DMS114 treated with DMSO at 0.1 percent for 48 hours (cell line): ENCODE measurements around the gene LSAMP.

Source experiments
- DNase-seq: peaks from one replicate; lab custom pipeline; 2025; ENCODE audit not compliant: unreplicated experiment; lab: John Stamatoyannopoulos, UW

Gene LSAMP

DNA sequence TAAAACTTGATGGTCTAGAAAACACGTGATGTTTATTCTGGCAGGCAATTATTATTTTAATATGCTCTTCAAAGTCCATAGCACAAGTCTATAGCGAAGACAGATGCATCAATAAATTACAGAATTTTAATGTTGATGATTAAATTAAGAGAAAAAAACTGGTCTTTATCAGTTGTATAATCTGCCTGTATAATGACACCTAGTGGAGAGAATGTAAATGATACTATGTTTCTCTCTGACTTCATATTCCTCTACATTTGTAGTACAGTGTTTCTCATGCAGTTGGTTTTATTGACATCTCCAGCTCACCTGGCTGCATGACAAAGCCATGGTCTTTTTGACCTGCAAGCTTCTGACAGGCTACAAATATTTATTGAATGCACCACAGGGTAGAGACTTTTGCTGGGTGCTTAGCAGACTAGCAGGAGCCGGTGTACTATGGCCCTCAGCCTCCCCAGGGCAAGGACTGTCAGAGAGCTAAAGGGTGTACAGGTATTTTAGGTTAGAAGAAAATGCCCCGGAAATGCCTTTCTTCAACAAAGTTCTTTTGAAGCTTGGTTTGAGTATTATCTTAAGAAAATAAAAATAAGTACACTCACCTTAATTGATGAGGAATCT is 532.1 kb downstream of the LSAMP start:
- no peak for DNase-seq

DNA sequence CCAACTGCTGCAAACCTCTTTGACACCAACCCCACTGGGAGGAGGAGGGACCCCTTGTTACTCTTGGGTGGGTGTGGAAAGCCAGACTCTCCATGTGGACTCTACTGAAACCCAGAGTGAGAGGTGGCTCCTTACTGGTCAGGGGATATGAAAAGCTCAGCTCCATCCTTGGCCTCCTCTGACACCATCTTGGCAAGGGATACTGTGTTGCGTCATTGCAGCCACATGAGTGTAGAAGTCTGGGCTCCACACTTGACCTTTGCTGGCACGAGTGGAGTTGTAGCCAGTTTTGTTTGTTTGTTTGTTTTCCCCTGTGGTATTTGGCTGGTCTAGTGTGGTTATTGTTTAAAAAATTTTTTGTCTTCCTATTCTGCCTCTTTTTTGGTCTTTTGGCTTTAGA is 532.9 kb downstream of the LSAMP start:
- no peak for DNase-seq

DNA sequence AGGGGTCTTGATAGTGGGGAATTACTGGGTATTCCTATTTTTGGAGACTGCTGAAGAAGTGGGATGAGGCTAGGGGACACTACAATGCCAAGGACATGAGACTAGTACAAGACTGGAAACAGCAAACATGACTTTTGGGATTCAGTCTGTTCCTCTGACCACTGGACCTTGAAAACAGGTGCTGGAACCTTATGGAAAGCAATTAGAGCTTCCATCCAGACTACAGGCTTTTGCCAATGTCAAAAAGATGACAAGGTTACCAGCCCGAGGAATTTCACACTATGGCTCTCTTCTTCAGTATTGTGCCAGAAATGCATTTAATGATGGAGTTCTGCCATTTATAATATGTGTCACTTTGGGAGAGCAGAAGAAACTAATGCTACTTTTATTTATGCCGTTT is 539.4 kb downstream of the LSAMP start:
- no peak for DNase-seq

DNA sequence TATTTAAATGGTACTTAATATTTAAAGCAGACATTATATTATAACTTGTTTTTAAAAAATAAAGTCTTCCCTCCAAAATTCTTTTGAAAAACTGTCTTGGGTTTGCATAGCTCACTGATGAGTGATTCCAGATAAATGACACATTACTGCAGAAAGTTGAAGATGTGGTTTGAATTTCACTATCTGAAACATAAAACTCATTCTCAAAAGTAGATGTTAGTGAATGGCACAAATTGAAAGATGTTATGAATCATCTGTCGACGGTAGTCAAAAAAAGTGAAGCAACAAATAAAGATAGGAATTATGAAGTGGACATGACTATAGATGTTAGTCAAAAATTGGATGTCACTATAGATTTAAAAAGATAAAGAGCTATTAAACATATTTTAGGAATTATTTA is 541.4 kb downstream of the LSAMP start:
- no peak for DNase-seq

DNA sequence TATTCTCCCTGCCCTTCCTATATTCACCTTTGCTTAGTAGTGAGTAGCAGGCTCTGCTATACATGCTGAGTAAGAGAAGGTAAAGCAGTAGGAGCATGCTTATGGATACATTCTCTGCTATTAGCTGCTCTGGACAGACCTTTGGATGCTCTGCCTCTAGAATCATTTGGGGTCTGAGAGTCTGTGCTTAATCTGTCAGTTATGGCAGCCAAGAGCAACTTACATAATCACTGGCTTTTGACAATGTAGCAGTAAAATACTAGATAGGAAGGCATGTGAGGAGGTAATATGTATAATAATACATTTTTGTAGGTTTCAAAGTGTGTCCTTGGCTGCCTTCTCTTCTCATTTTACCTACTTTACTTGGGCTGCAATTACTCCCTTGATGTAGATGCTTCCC is 544.3 kb downstream of the LSAMP start:
- no peak for DNase-seq

DNA sequence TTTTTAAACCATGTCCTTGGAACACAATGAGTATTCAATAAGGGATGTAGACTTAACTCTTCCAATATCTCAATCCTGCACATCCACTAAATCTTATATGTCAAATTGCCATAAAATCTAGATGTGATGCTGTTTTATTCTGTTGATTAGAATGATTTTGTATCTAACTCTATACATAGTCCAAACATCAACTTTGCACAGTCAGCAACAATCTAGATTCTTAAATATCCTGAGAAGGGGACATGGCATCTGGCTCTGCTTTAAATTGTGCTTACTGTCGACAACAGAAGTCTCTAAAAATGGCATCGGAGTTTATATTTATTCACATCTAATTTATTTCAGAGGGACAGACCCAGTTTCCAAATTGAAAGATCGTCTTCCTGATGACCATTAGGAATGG is 545.8 kb downstream of the LSAMP start:
- DNase-seq: no peak

DNA sequence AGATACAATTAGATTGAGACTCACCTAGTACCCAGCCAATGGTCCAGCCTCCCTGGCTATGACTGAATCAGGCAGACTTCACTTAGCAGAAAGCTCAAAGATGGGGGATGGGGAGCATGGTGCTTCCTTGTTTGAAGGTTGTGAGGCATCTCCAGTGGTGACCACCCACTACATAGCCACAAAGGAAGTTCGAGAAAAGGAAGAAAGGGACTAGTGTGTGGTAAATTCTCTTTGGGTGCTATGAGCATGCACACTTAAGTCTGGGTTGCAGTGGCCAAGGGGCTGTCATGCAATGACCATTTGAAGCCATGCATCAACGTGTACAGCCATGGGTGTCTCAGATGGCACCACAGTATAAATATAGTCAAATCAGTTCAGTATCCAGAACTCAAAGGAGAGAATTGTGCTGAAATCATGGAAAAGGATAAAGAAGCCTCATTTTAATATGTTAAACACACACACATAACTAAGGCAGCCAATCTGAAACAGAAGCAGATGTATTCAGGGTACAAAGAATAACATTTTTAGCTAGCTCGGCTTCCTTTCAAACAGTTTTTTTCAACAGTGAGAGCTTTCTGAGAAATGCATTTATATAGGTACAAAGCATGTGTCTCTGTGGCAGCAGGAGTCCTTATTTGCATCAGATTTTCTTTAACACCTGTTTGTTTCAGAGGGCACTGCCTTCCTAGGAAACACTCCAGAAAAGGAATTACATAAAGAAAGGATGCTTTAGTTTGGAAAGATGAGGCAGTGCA is 546.5 kb downstream of the LSAMP start:
- no peak for DNase-seq

DNA sequence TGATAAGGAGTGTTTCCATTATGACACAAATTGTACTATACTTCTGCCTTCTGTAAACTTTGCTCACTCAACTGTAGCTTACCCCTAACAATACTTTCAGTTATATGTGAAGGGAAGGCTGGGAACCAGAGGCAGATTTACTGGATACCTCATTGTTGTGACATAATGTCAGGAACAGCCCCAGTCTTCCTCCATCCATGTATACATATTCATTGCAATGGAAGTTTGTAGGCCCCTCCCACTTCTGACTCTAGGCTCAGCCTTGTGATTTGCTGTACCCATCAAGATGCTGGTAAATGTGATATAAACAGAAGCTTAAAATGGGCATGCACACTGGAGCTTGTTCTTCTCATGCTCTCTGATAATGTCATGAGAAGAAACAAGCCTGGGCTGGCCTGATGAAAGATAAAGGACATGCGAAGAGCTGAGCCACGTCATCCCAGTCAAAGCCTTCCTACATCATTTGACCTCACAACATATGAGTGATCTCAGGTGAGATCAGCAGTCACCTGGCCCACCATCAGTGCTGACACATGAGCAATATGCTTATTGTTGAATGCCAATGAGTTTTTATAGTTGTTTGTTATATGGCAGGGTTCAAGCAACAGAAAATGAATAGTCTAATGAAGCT is 554.2 kb downstream of the LSAMP start:
- DNase-seq: no peak

DNA sequence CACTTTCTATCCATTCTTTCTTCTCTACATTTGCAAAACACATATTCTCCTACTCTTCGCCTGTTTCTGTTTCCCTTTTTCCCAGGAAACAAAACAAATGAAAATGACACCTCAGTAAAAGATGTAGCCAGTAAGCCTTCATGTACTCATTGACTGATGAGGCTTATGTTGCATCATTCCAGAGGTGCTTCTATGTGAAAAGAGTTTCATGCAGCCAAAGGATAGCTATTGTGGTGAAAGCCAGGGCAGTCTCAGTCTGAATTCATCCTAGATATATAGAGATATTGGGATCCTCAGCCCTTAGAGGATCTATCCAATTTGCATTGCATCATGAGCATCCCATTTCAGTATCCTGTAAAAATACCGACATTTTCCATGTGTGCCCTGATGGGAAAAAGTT is 554.7 kb downstream of the LSAMP start:
- DNase-seq: no peak

DNA sequence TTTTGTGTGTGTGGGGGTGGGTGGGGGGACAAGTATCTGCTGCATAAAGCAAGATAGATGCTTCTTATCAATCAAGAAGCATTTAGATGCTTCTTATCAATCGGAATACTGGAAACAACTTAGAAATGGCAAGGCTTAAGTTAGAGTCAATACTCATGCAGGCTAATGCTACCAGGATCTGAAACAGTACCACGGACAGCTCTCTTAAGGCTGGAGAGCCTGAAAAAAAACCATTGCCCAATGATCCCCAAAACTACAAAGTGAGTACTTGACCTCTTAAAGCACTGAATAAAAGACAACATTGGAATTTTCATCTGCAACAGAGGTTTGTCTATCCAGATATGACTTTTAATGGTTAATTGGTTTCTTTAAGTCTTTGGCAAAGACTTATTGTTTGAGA is 559.7 kb downstream of the LSAMP start:
- no peak for DNase-seq

DNA sequence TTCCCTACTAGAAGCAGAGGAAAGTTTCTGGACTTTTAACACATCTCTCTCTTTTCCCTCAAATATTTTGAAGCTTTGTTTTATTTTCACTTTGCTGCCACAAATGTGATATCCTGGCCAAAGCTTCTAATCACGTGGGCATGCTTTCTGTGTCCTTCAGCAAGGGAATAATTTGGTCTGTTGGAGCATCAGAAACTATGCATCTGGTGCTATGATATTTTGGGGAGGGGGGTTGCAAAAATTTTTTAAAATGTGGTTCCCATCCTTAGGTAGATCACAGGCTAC is 567.7 kb downstream of the LSAMP start:
- DNase-seq: no peak

DNA sequence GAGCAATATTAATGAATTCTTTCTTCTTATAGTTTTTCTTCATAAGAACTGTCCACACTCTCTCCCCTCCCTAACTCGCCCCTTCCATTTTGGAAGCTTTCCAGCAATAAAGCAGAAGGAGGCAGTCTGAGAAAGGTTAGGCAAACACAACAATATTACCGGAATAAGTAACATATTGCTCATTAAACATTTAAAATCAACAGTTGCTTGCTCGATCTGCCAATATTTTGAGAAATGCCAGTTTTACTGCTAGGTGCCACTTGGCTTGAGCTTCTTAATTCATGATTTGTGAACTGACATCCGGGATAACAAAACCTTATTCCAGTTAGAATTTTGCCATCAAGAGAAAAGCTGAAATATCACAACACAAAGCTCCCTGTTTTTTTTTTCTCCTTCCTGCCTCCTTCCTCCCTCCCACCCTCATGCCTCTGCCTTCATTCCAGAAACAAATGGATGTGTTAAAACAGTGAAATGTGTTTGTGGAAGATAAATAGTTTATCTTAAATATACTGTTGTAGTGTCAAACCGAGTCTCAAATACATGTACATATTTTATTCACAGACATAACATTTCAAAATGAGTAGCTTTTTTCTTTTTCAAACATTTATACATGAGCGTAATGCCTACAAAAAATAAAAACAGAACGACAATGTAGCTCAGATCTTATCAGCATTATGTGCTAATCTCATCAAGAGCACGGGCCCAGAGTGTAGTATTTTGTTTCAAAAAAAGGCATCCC is 568.2 kb downstream of the LSAMP start:
- DNase-seq: no peak

DNA sequence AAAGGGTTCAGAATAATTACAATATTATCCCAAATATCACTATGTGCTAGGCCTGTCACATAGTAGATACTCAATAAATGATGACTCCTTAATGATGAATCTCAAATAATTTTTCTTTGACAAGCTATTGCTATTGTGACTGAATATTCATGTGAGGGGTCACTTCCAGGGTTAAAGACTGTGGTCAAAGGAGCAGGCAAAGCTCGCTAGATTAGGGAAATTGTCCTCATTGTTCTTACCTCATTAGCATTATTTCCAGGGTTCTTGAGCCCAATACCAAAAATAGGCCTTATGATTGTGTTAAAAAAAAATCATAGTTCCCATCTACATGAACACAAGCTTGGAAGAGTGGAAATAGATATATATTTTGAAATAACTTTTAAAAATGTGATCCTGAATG is 569.8 kb downstream of the LSAMP start:
- DNase-seq: no peak

DNA sequence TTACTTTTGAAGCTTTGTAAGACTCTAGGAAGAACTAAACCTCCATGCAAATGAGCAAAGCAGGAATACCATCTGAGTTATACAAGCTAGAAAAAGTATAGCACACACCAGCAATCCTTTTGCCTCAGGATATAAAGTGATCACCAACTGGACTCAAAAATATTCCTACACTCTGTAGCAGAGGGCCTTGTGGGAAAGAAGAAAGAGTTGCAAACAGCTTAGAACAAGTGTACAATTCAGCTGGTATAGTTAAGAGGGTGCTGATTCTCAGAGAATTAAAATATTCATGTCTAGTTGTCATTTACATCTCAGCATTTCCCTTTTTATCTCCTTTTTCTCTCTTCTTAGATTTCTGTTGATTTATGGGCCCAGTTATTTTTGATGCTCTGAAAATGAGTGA is 573.6 kb downstream of the LSAMP start:
- DNase-seq: no peak

DNA sequence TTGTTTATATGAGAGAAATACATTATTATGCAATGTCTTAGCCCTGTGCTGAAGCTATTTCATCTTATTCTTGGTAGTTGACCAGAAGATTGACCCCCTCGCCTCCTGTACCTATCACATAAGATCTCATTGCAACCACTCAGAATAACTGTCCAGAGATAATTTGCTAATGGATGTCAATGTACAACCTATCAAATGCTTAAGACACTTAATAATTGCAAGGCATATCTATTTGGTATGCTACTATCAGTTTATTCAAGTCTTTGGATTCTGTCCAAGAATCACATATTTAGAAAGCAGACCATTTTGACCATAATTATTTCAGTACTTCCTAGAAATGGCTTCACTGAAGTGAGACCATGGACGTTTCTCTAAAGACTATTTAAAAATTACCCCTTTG is 580.4 kb downstream of the LSAMP start:
- DNase-seq: no peak

DNA sequence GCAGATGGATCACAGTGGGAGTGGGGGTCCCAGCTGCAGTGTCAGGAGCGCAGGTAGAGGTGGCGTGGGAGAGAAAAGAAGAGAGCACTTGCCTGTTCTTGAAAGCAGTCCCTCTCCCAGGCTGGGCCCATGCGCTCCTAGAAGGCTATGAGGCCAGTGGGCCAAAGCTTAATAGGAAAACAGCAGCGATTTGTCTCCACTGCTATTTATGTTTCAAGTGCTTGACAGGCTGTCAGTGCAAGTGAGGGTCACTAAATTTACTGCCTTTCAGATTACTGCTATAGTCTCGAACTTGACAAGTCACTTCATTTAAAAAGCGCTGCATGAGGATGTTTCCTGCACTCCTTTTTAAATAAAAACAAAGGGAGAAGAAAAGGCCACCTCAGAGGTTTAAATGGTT is 582.4 kb downstream of the LSAMP start:
- no peak for DNase-seq

DNA sequence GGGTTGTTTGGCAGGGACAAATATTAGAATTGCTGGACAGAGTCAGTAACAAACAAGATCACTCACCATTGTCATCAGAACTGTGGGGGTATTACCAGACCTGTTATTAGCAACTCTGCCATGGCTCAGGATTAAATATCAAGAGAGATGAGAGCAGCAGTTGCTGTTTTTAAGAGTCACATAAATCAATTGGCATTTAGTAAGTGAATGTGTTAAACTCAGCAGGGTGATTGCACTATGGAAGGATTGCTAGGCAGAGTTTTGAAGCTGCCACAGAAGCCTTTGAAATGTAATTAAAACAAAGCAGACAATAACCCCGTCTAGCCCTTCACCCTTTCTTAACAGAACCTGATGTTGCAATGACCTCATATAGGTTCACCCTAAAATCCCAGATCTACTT is 583.2 kb downstream of the LSAMP start:
- no peak for DNase-seq

DNA sequence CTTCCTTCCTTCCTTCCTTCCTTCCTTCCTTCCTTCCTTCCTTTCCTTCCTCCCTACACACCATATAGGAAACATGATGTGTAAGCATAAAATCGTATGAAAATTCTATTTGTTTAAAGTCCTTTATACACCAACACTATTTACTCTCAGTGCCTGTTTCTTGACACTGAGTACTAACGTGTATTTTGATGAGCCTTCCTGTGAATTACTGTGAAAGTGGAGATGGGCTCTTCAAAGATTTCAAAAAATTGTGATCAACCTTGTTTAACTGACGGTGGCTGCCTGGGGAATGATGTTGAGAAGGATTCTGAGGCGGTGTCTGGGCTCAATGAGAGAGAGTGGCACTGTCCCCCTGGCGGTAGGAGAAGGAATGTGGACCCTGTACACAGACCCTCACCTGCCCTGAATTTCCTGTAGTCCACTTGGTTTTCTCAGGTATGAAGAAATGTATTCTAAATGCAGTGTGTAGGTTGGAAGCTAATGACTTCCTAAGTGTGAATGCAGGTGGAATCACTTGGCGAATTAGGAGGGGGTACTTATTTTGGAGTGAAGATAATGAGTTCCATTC is 584.0 kb downstream of the LSAMP start:
- no peak for DNase-seq

DNA sequence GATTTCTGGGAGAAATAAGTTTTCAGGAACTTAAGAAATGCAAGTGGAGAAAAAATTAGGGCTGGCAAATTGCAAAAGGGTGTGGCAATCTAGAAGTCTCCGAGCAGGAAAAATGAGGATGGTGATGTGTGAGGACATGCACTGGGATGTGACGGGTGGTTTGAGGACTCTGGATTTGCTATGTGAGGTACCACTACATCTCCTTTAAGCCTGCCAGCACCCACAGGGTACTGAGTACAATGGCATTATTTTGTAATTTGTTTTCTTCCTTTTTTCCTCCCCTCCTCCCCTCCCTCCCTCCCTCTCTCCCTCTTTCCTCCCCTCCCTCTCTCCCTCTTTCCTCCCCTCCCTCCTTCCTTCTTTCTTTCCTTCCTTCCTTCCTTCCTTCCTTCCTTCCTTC is 584.5 kb downstream of the LSAMP start:
- no peak for DNase-seq

DNA sequence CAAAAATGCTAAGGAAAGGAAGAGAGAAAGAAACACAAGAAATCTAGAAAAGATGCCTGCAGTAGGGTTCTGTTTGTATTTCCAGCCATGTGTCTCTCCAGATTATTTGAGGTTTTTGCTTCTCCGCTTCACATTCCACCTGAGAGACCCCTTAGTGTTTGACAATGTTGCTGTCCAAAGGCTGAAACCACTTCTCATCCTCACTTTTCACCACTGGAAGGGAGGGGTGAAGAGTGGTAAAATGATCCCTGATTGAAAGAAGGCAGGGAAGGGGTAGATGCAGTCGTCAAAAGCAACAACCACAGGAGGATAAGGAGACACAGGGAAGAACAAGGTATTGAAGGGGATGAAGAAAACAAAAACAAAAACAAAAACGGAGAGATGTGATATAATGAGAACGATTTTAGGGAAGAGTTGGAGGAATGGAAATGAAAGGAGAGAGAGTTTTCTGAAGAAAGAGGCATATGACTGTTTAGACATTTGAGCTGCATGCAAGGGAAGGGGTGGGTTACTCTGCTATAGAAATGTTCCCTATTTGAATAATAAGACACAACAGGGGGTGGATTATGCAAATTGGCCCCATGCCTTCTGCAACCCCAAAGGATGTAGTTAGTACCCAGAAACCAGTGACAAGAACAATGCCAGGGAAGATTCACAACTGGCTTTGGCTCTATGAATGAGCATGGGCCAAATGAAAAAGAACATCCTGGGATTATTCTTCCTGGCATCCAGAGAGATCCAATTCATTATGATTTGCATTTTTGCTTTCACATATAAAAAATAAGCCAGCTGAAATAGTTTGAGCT is 586.1 kb downstream of the LSAMP start:
- DNase-seq: no peak

DNA sequence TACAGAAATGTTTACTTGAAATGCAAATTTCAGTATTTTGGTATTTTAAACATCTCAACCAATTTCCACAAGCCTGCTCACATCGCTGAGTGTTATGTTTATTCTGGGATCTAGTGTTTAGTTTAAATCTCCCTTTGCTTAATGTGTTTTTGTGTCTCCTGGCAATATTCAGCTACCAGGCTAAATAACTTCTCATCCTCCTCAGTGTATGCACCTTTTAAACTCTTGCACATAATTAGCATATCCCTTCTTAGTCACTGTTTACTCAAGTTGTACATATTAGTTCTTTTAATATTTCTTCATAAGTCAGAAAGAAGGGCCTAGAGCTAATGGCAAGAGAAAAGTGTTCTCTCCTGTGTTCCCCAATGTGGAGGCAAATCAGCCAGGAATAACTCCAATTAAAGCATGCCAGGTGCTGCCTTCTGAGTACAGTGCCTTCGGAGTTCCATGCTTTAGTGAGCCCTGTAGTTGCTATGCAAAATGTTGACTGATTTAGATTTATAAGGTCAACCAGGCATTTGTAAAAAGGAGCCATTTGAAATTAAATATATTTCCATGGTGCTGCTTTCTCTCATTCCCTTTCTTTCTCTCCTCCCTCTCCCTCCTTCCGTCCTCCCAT is 587.7 kb downstream of the LSAMP start:
- DNase-seq: no peak
